Measurements from ENCODE around the gene IL4I1. TPM values are rescaled to one million over a fixed set of nuclear protein-coding genes. Genes with fewer than 3 reads are reported as not detected.

The IL4I1 gene
- total and polyA plus RNA-seq, 7 donors = 0.05 to 3.3 (median 0.39) TPM

DNA sequence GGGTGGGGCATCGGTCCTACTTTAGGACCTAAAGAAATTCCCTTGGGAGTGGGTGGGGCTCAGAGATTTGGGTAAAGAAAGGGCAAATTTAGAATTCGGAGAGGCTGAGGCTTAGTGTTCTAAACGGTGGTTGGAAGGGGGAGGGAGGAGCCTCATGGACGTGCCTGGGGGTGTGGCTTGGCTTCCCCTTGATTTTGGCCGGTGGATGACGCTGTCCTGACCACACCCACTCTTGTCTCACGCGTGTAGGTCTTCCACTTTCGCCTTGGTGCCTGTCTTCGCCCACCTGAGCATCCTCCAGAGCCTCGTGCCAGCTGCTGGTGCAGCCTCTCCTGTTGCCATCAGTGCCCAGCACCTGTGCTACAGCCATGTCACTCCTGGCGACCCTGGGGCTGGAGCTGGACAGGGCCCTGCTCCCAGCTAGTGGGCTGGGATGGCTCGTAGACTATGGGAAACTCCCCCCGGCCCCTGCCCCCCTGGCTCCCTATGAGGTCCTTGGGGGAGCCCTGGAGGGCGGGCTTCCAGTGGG lies 33.9 kb upstream of the IL4I1 start:
- peak overlapping the region; percentile 88 for H3K27ac ChIP-seq
- intact Hi-C loops (cut with DNase I) = loop anchor here in 1 of 2 donors (10.0 kb wide), 1 partner anchor 204 kb away; no protein-coding TSS in a partner anchor
- no peak for TF ChIP-seq CTCF (IDR thresholded peaks at IDR 0.05)
- no peaks in the 10 kb centered on the region for H3K27me3 ChIP-seq (ENCODE audit: insufficient read depth in 3 of 3, low read length in 2 of 3)
- H3K4me3 ChIP-seq = peak overlapping the region; percentile 98
- peak; percentile 47 to 74 for DNase-seq
- ATAC-seq = no peak
- 48 to 55% (median 54%) methylated on average over 15 of the region's 15 CpGs for WGBS, 3 donors
- H3K4me1 ChIP-seq = peaks cover 19% of the 10 kb centered on the region
- peaks cover 0 to 28% of the 10 kb centered on the region in 2 donors for H3K36me3 ChIP-seq (ENCODE audit: insufficient read depth in 1 of 2, low read depth in 1 of 2)
- no peaks in the 10 kb centered on the region for H3K9me3 ChIP-seq

- ATAC-seq (peak; percentile 88 to 93 (median 92)), DNase-seq (peak; percentile 92 to 95)
- H3K27me3 ChIP-seq (ENCODE audit: insufficient read depth in 3 of 3, low read length in 2 of 3) = no peaks in the 10 kb centered on the region
- peaks cover 25% of the 10 kb centered on the region for H3K4me1 ChIP-seq
- intact Hi-C loops (cut with DNase I) = loop anchor here (5.0 to 10.0 kb wide), 2 partner anchors 38 to 205 kb away; no protein-coding TSS in a partner anchor
- WGBS, 3 donors = 2 to 4% (median 3%) methylated on average over 43 of the region's 43 CpGs
- H3K36me3 ChIP-seq (ENCODE audit: insufficient read depth in 1 of 2, low read depth in 1 of 2) = peaks cover 0 to 35% of the 10 kb centered on the region in 2 donors
- no peaks in the 10 kb centered on the region for H3K9me3 ChIP-seq
- H3K27ac ChIP-seq = peak overlapping the region; percentile 88
- TF ChIP-seq CTCF (IDR thresholded peaks at IDR 0.05) = no peak
- H3K4me3 ChIP-seq = peak overlapping the region; percentile 98
These were observed 33.2 kb upstream of the IL4I1 start for GRCh38 chr19:49929611-49930482.

DNA sequence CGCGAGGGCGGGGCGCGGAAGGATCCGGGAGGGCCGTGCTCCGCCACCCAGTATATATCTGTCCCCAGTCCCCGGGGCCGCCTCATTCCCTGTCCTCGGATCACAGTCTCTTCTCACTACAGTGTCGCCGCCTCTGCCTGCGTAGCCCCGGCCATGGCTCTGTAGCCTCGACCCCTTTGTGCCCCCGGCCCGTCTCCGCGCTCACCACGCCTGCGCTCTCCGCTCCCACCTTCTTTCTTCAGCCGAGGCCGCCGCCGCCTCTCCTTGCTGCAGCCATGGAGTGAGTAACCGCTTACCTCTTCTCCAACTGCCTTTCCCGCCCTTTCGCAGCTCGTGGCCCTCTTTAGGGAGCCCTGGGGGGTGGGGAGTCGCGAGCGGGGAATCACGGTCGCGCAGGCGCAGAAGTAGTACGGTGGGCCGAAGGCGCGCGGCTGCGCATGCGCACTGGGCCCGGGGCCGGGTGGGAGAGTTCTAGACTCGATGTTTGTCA lies 32.5 kb upstream of the IL4I1 start, which contains the start of the genes ATF5 and NUP62:
Gene ATF5 (plus strand): TSS at position 85 of the 490 bp plus-strand sequence. CDS start 1,646 bp downstream, outside the sequence.
Gene NUP62 (minus strand): TSS at position 384 of the 490 bp plus-strand sequence. CDS start 19,697 bp downstream, outside the sequence.
- Histone ChIP-seq H3K4me1 (peaks cover 26% of the 10 kb centered on the region), H3K27ac (peak within 1 kb of the TSS; percentile 88), H3K36me3 (ENCODE audit: insufficient read depth in 1 of 2, low read depth in 1 of 2) (peaks cover 0 to 37% of the 10 kb centered on the region in 2 donors), H3K9me3 (no peaks in the 10 kb centered on the region), H3K4me3 (peak within 1 kb of the TSS; percentile 98), H3K27me3 (ENCODE audit: insufficient read depth in 3 of 3, low read length in 2 of 3) (no peaks in the 10 kb centered on the region)
- intact Hi-C loops (cut with DNase I) = loop anchor here in 1 of 2 donors (5.0 kb wide), 1 partner anchor 37 kb away; no protein-coding TSS in a partner anchor
- 0% methylated on average over 40 to 48 of the region's 48 CpGs for WGBS, 3 donors
- DNase-seq (peak; percentile 92 to 95), ATAC-seq (peak; percentile 74 to 83 (median 78))
- no peak for TF ChIP-seq CTCF (IDR thresholded peaks at IDR 0.05)

DNA sequence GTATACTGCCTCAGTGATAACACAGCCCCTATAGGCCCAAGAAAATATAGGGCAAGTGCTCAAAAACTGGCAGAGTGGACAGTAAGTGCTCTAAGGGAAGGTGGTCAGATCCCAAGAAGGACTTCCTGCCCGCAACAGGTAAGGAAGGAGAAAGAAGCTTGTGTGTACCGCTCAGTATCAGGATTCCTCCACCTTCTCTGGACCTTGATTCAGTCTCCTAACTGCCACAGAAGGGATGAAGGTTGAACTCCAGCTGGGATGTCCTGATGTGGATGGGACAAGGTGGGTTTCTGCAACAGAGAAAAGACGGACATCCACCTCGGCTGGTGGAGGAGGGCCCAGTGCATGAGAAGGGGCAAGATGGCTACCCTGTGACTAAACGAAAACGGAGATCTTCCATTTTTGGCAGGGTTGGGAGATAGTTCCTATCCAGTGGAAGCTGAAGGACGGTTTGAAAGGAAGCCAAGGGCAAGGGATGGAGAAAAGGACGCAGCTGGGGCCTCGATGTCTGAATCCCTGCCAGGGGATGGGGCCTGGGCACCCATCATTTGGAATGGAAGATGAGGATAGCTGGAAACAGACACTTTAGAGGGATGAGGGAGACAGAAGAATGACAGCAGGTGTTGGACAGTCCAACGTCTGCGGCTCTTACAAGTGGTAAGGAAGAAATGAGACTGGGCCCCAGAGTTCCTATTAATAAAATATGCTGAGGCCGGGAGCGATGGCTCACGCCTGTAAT lies 31.0 kb upstream of the IL4I1 start:
- peak overlapping the region; percentile 98 for H3K4me3 ChIP-seq
- TF ChIP-seq CTCF (IDR thresholded peaks at IDR 0.05) = no peak
- H3K36me3 ChIP-seq (ENCODE audit: insufficient read depth in 1 of 2, low read depth in 1 of 2) = peaks cover 0 to 51% of the 10 kb centered on the region in 2 donors
- DNase-seq (no peak), ATAC-seq (no peak)
- H3K4me1 ChIP-seq = peaks cover 30% of the 10 kb centered on the region
- intact Hi-C loops (cut with DNase I) = loop anchor here in 1 of 2 donors (5.0 kb wide), 1 partner anchor 35 kb away; no protein-coding TSS in a partner anchor
- H3K27me3 ChIP-seq (ENCODE audit: insufficient read depth in 3 of 3, low read length in 2 of 3) = no peaks in the 10 kb centered on the region
- WGBS, 3 donors = 54 to 63% (median 56%) methylated on average over 14 of the region's 14 CpGs
- peak overlapping the region; percentile 88 for H3K27ac ChIP-seq
- no peaks in the 10 kb centered on the region for H3K9me3 ChIP-seq
